HG02943 (cell line): Measurements from ENCODE around the gene FBLN2.

Experiments
- ATAC-seq: cut with Tn5 transposase; IDR thresholded peaks from one replicate; pipeline ENCODE4 v1.9.1; 2021; ENCODE audit warnings: mild to moderate bottlenecking, low read depth, moderate library complexity; ENCODE audit not compliant: unreplicated experiment

FBLN2 gene

DNA sequence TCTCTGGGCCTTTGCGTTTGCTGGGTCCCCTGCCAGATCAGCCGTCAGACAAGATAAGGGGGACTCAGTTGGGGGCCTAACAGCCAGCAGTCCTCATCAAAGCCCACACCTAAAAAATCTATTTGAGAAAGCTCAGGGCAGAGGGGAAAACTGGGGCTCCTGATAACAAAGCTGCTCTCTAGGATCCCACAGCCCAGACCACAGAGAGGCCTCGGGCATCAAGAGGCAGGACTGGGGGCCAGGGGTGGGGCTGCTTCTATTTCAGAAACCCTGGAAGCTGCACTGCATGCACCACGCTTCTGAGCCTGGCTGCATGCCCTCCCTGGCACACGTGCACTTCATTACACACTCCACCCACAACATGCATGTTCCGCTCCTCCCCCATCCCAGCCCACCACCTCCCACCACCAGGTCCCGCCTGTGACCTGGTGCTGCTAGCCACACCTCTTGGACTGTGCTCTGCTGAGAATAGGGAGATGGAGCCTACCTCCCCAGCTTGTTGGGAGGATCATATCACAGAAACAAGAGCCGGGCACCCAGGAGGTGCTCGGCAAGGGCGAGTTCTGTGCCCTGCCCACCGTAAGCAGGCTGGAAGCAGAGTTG is 26.6 kb downstream of the FBLN2 start:
- ATAC-seq = no peak

DNA sequence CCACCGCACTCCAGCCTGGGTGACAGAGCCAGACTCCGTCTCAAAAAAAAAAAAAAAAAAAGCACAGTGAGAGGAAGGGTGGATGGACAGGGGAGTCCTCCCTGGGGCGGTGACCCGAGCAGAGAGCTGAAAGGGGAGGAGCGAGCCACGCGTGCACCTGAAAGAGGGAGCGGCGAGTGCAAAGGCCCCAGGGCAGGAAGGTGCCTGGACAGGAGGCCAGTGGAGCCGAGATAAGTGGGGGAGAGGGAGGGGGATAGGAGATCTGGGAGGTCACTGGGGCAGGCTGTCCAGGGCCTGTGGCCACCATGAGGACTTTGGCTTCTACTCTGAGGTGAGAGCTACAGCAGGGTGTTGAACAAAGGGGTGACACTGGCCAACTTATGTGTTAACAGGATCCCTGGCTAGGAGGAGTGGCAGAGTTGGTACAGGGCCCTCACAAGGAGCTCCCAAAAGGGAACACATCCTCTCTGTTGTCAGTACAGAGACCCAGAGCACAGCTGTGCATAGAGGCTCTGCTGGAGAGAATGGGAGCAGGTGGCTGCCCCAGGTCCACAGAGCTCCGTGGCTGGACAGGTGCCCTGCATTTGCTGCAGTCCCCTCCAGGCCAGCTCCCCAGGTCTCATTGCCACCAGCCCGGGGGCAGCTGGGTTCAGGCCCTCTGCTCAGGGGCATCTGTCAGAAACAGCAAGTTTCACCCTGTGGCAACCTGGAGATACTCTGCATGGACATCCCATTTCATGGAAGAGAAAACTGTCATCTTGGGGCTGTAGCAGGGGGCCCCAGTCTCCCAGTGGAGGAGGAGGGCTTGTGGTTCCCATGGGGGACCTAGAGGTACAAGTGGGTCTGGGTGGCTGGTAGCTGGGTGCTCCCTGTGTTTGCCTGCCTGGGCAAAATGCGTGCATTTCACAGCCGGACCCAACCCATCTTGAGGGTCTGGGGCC is 28.5 kb downstream of the FBLN2 start:
- ATAC-seq = no peak

DNA sequence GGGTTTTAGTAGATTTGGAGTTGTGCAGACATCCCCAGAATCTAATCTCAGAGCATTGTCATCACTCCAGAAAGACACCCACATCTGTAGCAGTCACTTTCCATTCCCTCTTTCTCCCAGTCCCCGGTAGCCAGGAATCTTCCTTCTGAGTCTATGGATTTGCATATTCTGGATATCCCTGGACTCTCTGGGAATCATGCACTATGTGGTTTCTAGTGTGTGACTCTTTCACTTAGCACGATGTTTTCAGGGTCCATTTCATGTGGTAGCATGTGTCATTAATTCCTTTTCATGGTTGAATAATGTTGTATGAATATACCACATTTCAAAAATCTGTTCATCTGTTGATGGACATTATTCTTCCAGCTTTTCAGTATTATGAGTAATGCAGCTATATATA is 29.3 kb downstream of the FBLN2 start:
- no peak for ATAC-seq

DNA sequence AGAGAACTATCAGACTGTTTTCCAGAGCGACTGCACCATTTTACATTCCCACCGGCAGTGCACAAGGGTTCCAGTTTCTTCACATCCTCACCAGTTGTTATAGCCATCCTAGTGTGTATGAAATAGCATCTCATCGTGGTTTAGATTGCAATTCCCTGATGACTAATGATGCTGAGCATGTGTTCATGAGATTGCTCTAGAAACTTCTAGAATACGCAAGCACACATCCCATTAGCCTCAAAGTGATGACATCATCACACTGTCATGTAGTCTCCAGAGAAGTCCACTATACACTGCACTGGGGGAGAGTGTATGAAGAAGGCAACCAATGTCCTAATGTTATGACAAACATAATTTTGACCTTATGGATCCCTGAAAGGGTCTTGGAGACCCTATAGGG is 30.1 kb downstream of the FBLN2 start:
- no peak for ATAC-seq

DNA sequence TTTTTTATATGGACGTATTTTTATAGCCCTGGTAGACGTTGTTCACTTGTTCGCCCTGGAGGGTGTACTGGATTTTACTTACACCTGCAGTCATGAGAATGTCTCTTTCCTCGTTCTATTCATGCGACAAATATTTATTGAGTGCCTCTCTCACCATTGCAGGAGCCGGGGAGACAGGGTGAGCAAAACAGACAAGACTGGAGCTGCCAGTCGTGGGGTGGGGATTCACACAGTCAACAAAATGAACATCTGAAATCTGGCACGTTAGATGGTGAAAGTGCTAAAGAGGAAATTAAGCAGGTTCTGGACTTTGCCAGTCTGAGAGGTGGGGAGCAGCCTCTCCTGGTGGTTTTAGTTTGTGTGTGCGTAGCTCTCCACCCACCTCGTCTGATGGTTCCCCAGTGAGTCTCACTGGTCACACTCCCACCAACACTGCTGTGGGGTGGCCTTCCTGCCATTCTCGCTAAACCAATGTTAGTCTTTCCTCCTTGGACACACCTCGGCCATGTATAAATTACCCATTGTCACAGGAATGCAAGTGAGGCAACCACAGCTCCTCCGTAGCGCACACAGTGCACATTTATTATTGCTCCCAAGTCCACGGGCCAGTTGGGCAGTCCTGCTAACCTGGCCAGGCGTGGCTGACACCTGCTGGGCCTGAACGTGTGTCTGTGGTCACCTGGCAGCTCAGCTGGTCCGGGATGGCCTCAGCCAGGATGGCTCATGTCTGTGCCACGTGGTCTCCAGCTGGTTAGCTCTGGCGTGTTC is 31.5 kb downstream of the FBLN2 start:
- no peak for ATAC-seq

DNA sequence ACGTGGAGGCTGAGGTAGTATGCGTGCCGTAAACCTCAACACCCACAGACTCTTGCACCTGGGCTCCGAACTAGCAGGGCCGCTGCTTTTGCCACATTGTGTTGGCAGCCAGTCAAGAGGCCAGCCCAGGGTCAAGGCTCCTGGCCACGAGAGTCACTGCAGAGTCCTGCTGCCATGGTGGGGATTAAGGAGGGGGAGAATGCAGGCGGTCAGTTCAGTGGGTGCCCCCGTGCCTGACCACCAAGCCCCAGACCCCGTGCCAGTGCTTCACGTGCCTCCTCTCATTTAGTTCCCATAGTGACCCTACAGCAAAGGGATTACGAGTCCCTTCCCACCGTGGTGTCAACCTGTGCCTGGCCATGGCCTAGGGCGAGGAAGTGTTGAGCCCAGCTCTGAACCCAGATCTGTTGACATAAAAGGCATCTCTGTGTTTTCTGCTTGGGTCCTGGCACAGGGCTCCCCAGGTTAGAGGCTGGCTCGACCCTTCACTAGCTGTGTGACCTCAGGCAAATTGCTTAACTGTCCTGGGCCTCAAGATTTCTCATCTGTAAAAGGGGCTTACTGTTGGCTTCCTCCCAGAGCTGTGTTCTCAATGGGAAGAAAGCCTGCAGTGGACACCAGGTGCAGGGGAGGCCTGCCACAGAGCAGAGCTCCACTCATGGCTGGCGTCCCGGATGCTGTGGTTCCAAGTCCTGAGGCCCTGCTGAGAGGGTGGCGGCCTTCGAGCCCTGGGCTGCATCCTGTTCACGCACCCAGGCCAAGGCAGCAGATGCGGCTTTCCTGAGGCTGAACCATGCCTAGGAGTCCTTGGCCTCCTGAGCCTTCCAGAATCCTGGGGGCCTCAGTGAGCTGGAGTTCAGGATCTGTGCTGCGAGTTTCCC is 32.8 kb downstream of the FBLN2 start:
- no peak for ATAC-seq

DNA sequence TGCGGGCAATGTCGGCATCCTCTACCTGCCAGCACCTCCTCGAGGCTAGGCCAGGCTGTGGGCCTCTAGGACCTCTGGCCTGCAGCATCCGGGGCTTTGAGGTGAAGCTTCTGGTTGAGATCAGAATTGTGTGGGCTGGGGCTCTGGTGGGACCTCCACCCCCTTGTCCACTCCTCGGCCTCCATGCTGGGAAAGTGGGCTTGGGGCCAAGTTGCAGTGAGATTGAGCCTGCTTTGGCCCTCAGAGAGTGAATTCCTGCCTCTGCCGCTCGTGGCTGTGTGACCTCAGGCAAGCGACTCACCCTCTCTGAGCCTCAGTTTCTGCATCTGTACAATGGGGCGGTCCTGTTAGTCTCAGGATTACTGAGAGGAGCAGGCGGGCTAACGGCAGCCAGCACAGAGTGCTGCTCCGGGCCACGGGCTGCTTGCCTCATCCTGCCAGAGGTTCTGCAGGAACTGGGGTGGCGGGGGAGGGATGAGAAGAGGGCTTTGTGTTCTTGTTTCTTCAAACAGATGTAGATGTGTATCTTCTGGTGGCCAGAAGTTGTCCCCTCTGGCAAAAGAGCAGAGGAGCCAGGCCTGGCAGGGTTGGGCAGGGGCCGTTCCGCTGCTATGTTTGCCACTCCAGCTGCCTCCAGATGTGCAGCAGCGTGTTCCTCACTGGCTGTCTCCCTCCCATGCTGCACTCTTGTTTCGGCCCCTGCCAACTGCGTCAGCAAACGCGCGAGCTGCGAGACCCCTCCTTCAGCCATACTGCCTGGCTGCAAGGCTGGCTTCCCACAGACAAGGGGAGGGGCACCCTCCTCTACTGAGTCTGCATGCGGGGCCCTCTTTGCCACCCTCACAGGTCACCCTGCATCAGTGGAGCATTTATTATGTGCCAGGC is 33.7 kb downstream of the FBLN2 start:
- ATAC-seq = no peak

DNA sequence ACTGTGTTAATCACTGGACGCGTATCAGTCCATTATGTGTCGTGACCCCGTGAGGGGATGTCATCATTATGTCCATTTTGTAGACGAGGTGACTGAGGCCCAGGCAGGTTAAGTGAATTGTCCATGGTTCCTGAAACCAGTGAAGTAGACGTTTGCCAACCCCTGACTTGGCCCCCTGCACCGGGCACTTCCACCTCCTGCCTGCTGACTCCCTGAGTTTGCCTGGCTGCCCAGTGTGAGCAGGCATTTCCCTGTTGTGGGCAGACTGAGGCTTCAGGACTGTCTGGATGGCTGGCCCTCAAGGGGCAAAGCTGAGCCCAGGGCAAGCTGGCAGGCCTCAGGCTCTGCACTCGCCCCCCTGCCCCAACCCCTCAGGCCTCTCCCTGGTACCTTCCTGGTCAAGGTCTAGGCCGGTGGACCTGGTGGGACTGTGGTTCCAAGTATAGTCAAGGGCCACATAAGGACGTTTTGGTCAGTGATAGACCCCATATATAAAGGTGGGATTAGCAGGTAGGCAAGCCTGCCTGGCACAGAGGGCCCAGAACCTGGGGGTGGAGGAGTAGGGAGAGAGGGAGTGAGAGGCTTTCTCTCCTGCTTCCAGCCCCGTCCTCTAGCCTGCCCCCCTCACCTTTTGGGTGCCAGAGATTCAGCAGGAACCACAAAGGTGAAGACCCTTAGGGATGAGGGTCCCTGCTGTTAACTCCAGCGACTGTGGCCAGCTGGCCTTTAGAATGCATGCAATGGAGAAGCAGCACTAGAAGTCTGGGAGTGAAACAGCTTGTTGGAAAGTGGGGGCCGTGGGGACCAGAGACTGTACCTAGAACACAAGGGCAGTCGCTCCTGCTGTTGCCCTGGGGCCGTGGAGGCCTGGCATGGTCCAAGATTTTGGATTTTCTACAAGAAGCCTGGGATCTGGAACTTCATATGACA is 34.6 kb downstream of the FBLN2 start:
- ATAC-seq = no peak

DNA sequence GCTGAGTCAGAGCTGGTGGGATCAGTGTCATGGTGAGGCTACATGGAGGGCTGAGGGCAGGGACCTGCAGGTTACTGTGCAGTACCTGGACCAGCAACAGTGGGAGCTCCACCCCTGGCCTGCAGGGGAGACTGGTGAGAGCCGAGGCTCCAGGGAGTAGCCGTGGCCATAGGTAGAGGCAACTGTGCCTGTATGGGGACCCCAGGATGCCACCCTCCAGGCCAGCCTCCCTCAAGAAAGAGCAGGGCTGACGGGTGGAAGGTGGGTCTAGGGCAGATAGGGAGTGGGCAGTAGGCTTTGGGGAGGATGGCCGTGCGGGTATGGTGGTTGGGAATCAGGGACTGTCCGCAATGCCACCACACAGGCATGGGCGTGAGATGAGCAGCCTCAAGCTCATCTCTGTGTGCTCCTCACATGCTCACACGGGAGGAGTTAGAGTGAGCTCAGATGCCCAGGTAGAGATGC is 35.5 kb downstream of the FBLN2 start:
- ATAC-seq = no peak

DNA sequence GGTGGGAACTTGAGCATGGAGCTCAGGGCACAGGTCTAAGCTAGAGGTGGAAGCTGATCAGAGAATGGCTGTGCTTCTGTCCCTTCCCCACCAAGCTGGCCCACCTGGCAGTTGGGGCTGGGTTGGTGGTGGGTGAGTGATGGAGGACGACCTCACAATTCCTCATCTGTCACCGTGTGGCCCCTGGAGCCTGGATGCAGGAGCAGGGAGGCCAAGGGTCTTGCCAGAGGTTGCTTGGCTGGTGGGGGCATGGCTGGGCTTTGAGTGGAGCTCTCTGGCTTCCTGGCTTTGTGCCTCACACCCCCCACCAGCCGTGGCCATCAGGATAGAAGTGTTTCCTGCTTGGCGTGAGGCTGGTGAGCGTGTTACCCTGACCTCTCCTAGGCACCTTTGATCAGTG is 36.0 kb downstream of the FBLN2 start:
- ATAC-seq = no peak

DNA sequence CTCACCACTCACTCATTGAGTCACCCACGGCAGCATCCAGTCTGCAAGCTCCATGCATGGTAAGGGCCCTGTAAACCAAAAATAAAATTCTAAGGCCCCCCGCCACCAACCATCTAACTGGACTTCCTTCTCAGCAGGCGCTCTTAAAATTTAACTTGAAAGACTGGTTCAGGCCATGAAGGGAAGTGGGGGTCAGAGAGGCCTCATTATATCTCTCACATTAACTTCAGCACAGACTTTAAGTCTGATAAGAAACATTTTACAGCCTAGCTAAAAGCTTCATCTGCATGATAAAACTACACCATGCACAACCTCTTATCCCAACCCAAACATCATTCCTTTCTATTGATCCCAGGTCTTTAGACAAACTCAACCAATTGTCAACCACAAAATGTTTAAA is 38.5 kb downstream of the FBLN2 start:
- no peak for ATAC-seq

DNA sequence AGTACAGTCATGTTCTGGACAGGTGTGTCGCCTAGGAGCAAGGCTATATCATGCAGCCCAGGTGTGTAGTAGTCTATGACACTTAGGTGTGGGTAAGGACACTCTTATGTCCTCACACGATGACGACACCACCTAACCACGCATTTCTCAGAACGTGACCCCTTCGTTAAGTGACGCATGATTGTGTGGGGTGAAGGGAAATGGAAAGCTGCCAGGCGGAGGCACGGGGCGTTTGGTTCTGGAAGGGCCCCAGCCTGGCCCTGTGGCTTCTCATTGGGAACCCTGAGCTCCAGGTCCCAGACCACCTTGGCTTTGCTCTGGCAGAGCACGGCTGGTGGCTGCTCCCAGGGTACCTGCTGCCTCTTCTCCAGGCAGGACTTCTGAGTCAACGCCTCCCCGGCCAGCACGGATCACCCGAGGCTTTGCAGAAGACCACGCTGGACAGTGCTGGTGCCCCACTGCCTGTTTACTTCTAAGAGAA is 39.3 kb downstream of the FBLN2 start:
- ATAC-seq = no peak

DNA sequence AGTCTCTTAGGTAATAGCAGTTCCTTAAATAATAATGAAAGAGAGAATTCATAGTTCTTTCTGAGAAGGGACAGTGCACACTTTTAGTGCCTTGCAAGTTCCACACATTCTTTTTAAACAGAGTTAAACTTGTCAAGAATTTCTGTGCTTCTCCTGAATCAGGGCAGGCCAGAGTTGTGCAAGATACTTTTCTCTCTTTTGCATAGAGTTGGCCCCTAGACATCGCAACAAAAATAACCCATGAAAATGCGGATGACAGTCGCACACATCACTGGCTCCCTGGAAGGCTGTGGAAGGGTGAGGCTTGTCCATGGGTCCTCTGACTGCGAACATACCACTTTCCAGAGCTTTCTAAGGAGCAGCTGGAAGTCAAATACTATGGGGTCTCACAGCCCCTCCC is 40.1 kb downstream of the FBLN2 start:
- no peak for ATAC-seq

DNA sequence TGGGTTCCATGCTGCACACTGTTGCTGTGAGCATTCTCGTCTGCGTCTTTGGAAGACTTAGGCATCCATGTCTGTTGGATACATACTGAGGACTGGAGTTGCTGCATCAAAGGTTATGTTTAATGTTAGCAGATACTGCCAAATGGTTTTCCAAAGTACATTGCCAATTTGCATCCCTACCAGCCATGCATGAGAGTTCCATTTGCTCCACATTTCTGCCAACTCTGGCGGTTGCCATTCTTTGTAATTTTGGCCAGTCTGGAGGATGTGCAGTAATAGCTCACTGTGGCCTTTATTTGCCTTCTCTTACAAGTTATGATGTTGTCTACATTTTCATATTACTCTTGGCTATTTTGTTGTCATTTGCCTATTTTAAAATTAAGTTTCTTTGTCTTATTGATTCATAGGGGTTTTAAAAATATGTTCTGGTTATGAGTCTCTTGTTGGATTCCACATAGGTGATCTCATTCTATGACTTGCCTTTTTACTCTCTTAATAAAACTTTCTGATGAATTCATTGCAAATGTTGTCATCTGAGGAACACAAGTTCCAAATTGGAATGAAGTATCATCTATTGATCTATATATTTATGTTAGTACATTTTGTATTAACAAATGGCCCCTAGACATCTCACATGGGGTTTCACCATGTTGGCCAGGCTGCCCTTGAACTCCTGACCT is 42.1 kb downstream of the FBLN2 start:
- ATAC-seq = no peak

DNA sequence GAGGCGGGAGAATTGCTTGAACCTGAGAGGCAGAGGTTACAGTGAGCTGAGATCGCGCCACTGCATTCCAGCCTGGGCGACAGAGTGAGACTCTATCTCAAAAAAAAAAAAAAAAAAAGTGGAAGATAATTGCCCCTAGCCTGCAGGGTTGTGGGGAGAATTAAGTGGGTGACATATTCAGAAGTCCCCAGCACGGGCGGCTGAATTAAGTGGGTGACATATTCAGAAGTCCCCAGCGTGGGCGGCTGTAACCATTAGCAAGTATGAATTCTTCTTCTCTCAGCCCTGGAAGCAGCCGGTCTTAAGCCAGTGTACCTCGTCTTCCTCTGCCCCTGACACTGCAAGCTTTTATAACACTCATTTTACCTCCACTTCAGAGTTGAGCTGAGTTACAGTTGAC is 44.7 kb downstream of the FBLN2 start:
- no peak for ATAC-seq

DNA sequence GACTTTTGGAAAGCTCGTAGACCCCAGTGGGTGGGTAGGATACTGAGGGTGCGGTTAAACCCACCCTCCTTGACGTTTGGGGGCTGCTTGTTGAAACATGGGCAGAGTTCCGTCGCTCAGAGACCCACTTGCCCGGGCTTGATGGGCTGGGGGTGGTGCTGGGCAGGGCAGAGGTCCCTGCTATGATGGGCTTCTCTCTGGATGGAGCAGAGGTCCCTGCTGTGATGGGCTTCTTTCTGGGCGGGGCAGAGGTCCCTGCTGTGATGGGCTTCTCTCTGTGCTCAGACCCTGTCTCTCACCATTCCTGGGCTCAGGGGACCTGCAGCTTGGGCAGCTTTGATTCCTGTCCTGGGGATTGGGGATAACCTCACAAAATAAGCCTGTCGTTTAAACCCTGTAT is 45.2 kb downstream of the FBLN2 start:
- ATAC-seq = no peak

DNA sequence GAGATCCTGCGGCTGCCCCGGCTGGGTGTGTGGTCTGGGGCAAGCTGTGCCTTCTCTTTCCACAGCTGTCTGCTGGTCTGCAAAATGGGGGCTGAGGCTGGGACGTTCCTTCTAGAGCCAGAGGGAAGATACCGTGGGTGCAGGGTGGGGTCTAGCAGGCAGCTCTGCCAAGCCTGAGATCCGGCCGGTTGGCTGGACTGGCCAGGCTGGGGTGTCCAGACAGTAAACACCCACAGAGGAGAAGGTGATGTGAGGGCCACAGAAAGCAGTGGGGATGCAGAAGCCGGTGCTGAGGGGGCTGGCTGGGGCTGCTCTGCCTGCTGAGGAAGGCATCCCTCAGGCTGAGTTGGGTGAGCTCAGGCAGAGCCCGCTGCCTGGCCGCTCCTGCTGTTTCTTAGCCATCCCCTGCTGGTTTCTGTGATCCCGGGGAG is 46.1 kb downstream of the FBLN2 start:
- no peak for ATAC-seq

DNA sequence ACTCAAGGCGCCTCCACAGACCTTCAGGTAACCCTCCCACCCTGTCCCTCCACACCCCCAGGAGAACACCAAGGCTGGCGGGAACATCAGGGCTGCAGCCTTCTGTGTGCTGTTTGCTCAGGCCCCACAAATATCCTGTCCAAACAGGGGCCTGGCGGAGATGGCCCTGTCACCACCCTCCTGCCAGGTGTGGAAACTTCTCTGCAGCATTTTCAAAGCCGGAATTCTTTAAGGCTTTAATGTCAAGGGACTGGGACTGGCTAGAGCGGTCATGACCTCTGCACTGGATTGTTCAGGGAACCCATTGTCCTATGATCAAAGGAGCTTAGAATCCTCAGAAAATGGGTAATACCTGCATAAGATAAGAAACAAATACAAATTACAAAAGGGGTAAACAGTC is 46.6 kb downstream of the FBLN2 start:
- ATAC-seq = no peak
